CD8-positive, alpha-beta memory T cell (primary cell): ENCODE data around the gene TAS1R3. TPM values are rescaled to one million over a fixed set of nuclear protein-coding genes. Genes with fewer than 3 reads are reported as not detected.

Experiments used
- polyA plus RNA-seq: library from polyadenylated mRNA; unstranded; fragments of 300-500 nt; fragmentation: Illumina TruSeq; gene quantifications from one replicate; pipeline ENCODE4 v1.2.3, GENCODE V29; 2021
- total RNA-seq, 2 experiments: library from RNA; stranded (reverse); gene quantifications; one replicate each; pipeline ENCODE4 v1.2.3, GENCODE V29; 2021

The TAS1R3 gene
- total and polyA plus RNA-seq, 3 experiments from 2014 or later: 0.28 to 0.62 (median 0.53) TPM

Other genes starting within 250 kb of the TAS1R3 start
- gene C1orf159, start 215.2 kb upstream of the TAS1R3 start, total RNA-seq: 10 to 100 TPM; 18.7 to 20.8 TPM
- gene C1orf159, start 215.2 kb upstream of the TAS1R3 start, polyA plus RNA-seq: 7.9 TPM
- gene TTLL10, start 157.4 kb upstream of the TAS1R3 start, total RNA-seq: not detected
- not detected for gene TTLL10, start 157.4 kb upstream of the TAS1R3 start, polyA plus RNA-seq
- gene TNFRSF18, start 124.7 kb upstream of the TAS1R3 start, total RNA-seq: 10 to 100 TPM; 91.0 to 97.1 TPM
- 2.0 TPM for gene TNFRSF18, start 124.7 kb upstream of the TAS1R3 start, polyA plus RNA-seq
- gene TNFRSF4, start 117.1 kb upstream of the TAS1R3 start, total RNA-seq: 100 to 1,000 TPM; 180 to 193 TPM
- gene TNFRSF4, start 117.1 kb upstream of the TAS1R3 start, polyA plus RNA-seq: 1.9 TPM
- 100 to 1,000 TPM; 158 to 169 TPM for gene SDF4, start 99.3 kb upstream of the TAS1R3 start, total RNA-seq
- 108 TPM for gene SDF4, start 99.3 kb upstream of the TAS1R3 start, polyA plus RNA-seq
- 10 to 100 TPM; 23.7 to 24.1 TPM for gene B3GALT6, start 99.0 kb upstream of the TAS1R3 start, total RNA-seq
- 16.4 TPM for gene B3GALT6, start 99.0 kb upstream of the TAS1R3 start, polyA plus RNA-seq
- 1 to 10 TPM in 1 of 2 experiments, under 1 TPM in 1; 0.51 to 1.1 TPM for gene C1QTNF12, start 84.6 kb upstream of the TAS1R3 start, total RNA-seq
- gene C1QTNF12, start 84.6 kb upstream of the TAS1R3 start, polyA plus RNA-seq: not detected
- gene UBE2J2, start 57.4 kb upstream of the TAS1R3 start, total RNA-seq: 10 to 100 TPM; 76.7 to 79.3 TPM
- gene UBE2J2, start 57.4 kb upstream of the TAS1R3 start, polyA plus RNA-seq: 79.7 TPM
- gene SCNN1D, start 50.8 kb upstream of the TAS1R3 start, total RNA-seq: 1 to 10 TPM; 2.9 to 5.0 TPM
- 0.09 TPM for gene SCNN1D, start 50.8 kb upstream of the TAS1R3 start, polyA plus RNA-seq
- 10 to 100 TPM; 36.4 to 38.8 TPM for gene ACAP3, start 23.4 kb upstream of the TAS1R3 start, total RNA-seq
- gene ACAP3, start 23.4 kb upstream of the TAS1R3 start, polyA plus RNA-seq: 6.9 TPM
- gene PUSL1, start 22.7 kb upstream of the TAS1R3 start, total RNA-seq: 10 to 100 TPM; 32.9 to 34.3 TPM
- gene PUSL1, start 22.7 kb upstream of the TAS1R3 start, polyA plus RNA-seq: 22.0 TPM
- 100 to 1,000 TPM; 117 to 118 TPM for gene INTS11, start 6.6 kb upstream of the TAS1R3 start, total RNA-seq
- 70.5 TPM for gene INTS11, start 6.6 kb upstream of the TAS1R3 start, polyA plus RNA-seq
- 10 to 100 TPM; 17.6 to 18.3 TPM for gene CPTP, start 6.5 kb upstream of the TAS1R3 start, total RNA-seq
- 23.6 TPM for gene CPTP, start 6.5 kb upstream of the TAS1R3 start, polyA plus RNA-seq
- gene DVL1, start 18.1 kb downstream of the TAS1R3 start, total RNA-seq: 10 to 100 TPM; 39.7 to 41.1 TPM
- gene DVL1, start 18.1 kb downstream of the TAS1R3 start, polyA plus RNA-seq: 1.6 TPM
- under 1 TPM; 0.26 to 0.29 TPM for gene MXRA8, start 27.3 kb downstream of the TAS1R3 start, total RNA-seq
- 0.61 TPM for gene MXRA8, start 27.3 kb downstream of the TAS1R3 start, polyA plus RNA-seq
- gene AURKAIP1, start 43.9 kb downstream of the TAS1R3 start, total RNA-seq: 100 to 1,000 TPM; 159 to 169 TPM
- gene AURKAIP1, start 43.9 kb downstream of the TAS1R3 start, polyA plus RNA-seq: 157 TPM
- 100 to 1,000 TPM; 119 to 124 TPM for gene CCNL2, start 68.1 kb downstream of the TAS1R3 start, total RNA-seq
- gene CCNL2, start 68.1 kb downstream of the TAS1R3 start, polyA plus RNA-seq: 29.0 TPM
- gene MRPL20, start 76.0 kb downstream of the TAS1R3 start, total RNA-seq: 100 to 1,000 TPM; 206 to 208 TPM
- gene MRPL20, start 76.0 kb downstream of the TAS1R3 start, polyA plus RNA-seq: 198 TPM
- not detected for gene ANKRD65, start 90.0 kb downstream of the TAS1R3 start, total RNA-seq
- gene ANKRD65, start 90.0 kb downstream of the TAS1R3 start, polyA plus RNA-seq: not detected
- under 1 TPM in 1 of 2 experiments, not detected in 1; 0.31 TPM for gene VWA1, start 104.4 kb downstream of the TAS1R3 start, total RNA-seq
- not detected for gene VWA1, start 104.4 kb downstream of the TAS1R3 start, polyA plus RNA-seq
- 1 to 10 TPM in 1 of 2 experiments, under 1 TPM in 1; 0.53 to 1.9 TPM for gene ATAD3C, start 118.4 kb downstream of the TAS1R3 start, total RNA-seq
- 4.3 TPM for gene ATAD3C, start 118.4 kb downstream of the TAS1R3 start, polyA plus RNA-seq
- gene ATAD3B, start 140.5 kb downstream of the TAS1R3 start, total RNA-seq: 10 to 100 TPM; 81.6 to 86.6 TPM
- gene ATAD3B, start 140.5 kb downstream of the TAS1R3 start, polyA plus RNA-seq: 7.9 TPM
- gene ATAD3A, start 180.9 kb downstream of the TAS1R3 start, total RNA-seq: 10 to 100 TPM; 97.4 to 98.7 TPM
- 16.0 TPM for gene ATAD3A, start 180.9 kb downstream of the TAS1R3 start, polyA plus RNA-seq
- gene TMEM240, start 209.3 kb downstream of the TAS1R3 start, total RNA-seq: under 1 TPM; 0.33 to 0.59 TPM
- not detected for gene TMEM240, start 209.3 kb downstream of the TAS1R3 start, polyA plus RNA-seq
- gene SSU72, start 243.6 kb downstream of the TAS1R3 start, total RNA-seq: 100 to 1,000 TPM; 123 to 128 TPM
- 231 TPM for gene SSU72, start 243.6 kb downstream of the TAS1R3 start, polyA plus RNA-seq